CD8-positive, alpha-beta memory T cell (primary cell): ENCODE results near the gene LURAP1L. TPM values are rescaled to one million over a fixed set of nuclear protein-coding genes. Genes with fewer than 3 reads are reported as not detected.

Source experiments
- CTCF ChIA-PET: fragments of 350-600 bp; sonication (Branson Sonifier 250); formaldehyde crosslinking; loops from one replicate; lab custom pipeline; 2021; ENCODE audit warnings: antibody characterized with exemption; lab: Charles Lee
- POLR2A ChIA-PET: fragments of 350-600 bp; sonication (Branson Sonifier 250); formaldehyde crosslinking; loops from one replicate; lab custom pipeline; 2021; ENCODE audit warnings: antibody characterized with exemption; lab: Charles Lee
- DNase-seq, 5 donors: peaks; one replicate each; pipeline versions ENCODE4 v3.0.0 to v3.0.0-alpha.2; 2020 to 2022; ENCODE audit warnings: mixed read lengths in 1 of 5
- H3K27ac ChIP-seq: one replicate; pipeline ENCODE4 v1.7.0; 2013; ENCODE audit warnings: low read depth, mild to moderate bottlenecking, low read length, moderate library complexity
- H3K27me3 ChIP-seq: 2 replicates; pipeline ENCODE4 v1.7.0; 2013; ENCODE audit warnings: low read length, mild to moderate bottlenecking; ENCODE audit not compliant: insufficient read depth, poor library complexity, severe bottlenecking
- H3K36me3 ChIP-seq: 2 replicates; pipeline ENCODE4 v1.7.0; 2013; ENCODE audit warnings: mild to moderate bottlenecking, low read length, moderate library complexity; ENCODE audit not compliant: insufficient read depth
- H3K4me1 ChIP-seq: 2 replicates; pipeline ENCODE4 v1.7.0; 2013; ENCODE audit warnings: mild to moderate bottlenecking, low read length, moderate library complexity; ENCODE audit not compliant: insufficient read depth
- H3K4me3 ChIP-seq: 2 replicates; pipeline ENCODE4 v1.7.0; 2013; ENCODE audit warnings: mild to moderate bottlenecking, low read length
- H3K9me3 ChIP-seq: 2 replicates; pipeline ENCODE4 v1.7.0; 2013; ENCODE audit warnings: mild to moderate bottlenecking, low read length
- H3K27ac Mint-ChIP-seq, 8 donors: one replicate each; pipeline ENCODE4 v1.8.0; 2020 to 2021; ENCODE audit warnings: mixed read lengths in 8 of 8, mild to moderate bottlenecking in 6 of 8, inconsistent platforms in 3 of 8, moderate library complexity in 3 of 8
- H3K27me3 Mint-ChIP-seq, 2 donors: one replicate each; pipeline ENCODE4 v1.8.0; 2020 to 2021; ENCODE audit warnings: mixed read lengths in 2 of 2, mild to moderate bottlenecking in 1 of 2, moderate library complexity in 1 of 2
- H3K36me3 Mint-ChIP-seq, 3 donors: one replicate each; pipeline ENCODE4 v1.8.0; 2020 to 2021; ENCODE audit warnings: mixed read lengths in 3 of 3, inconsistent platforms in 1 of 3, mild to moderate bottlenecking in 1 of 3
- H3K4me1 Mint-ChIP-seq, 3 donors: one replicate each; pipeline ENCODE4 v1.8.0; 2020 to 2021; ENCODE audit warnings: mixed read lengths in 3 of 3, inconsistent platforms in 1 of 3, mild to moderate bottlenecking in 1 of 3
- H3K4me3 Mint-ChIP-seq, 7 donors: one replicate each; pipeline ENCODE4 v1.8.0; 2020 to 2021; ENCODE audit warnings: mixed read lengths in 7 of 7, mild to moderate bottlenecking in 6 of 7, moderate library complexity in 4 of 7, inconsistent platforms in 2 of 7
- H3K9me3 Mint-ChIP-seq, 5 donors: one replicate each; pipeline ENCODE4 v1.8.0; 2020 to 2022; ENCODE audit warnings: mixed read lengths in 5 of 5, mild to moderate bottlenecking in 3 of 5, moderate library complexity in 2 of 5, inconsistent platforms in 1 of 5
- polyA plus RNA-seq: library from polyadenylated mRNA; unstranded; fragments of 300-500 nt; fragmentation: Illumina TruSeq; gene quantifications from one replicate; pipeline ENCODE4 v1.2.3, GENCODE V29; 2021
- total RNA-seq, 2 experiments: library from RNA; stranded (reverse); gene quantifications; one replicate each; pipeline ENCODE4 v1.2.3, GENCODE V29; 2021

LURAP1L gene
- total and polyA plus RNA-seq, 3 experiments from 2014 or later, result not detected

DNA sequence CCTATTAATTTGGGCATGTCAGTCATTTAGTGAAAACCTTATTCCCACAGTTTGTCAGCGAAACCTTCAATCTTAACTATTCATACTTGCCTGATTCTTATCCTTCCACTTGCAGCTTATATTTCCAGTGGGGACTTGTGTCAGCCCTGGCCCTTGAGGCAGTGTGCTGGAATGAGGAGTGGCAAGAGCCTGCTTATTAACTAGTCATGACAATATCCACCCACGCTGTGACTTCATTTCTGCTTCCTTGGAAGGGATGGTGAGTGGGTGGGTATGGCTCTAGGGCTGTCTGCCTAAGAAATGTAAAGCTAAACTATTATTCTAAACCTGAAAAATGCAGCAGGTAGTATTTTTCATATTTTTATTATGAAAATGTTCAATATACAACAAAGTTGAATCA is 34.0 kb upstream of the LURAP1L start:
- Mint-ChIP-seq H3K36me3 (no peaks in the 10 kb centered on the region), H3K27me3 (no peaks in the 10 kb centered on the region), H3K27ac (peak overlapping the region in 1 of 8 donors; percentile 43), H3K9me3 (peaks cover 18 to 37% (median 20%) of the 10 kb centered on the region in 5 donors), H3K4me3 (no peak overlapping the region), H3K4me1 (no peaks in the 10 kb centered on the region)
- CTCF ChIA-PET, result no interaction called here
- no peak overlapping the region for H3K4me3 ChIP-seq
- H3K27ac ChIP-seq, result no peak overlapping the region
- no peaks in the 10 kb centered on the region for H3K27me3 ChIP-seq
- POLR2A ChIA-PET, result no interaction called here
- no peaks in the 10 kb centered on the region for H3K4me1 ChIP-seq
- DNase-seq, result no peak
- no peaks in the 10 kb centered on the region for H3K9me3 ChIP-seq
- H3K36me3 ChIP-seq, result no peaks in the 10 kb centered on the region

DNA sequence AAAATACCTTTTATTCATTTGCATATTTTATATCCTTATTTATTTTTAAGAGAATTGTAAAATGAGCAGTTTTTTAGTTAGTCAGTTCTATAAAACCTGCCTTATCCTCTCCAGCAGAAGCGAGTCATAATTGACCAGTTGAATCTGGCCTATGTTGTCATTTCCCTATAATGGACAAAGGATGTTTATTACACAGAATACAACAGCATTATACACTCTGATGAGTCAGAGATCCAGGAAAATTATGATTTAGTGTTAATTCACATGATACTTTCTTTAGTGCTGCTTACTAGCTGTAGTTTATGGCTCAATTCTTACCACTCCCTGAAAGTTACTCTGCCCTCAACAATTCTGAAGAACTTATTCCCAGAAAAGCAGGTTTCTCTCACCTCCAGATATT is 26.8 kb upstream of the LURAP1L start:
- H3K4me1 Mint-ChIP-seq, result no peaks in the 10 kb centered on the region
- Histone ChIP-seq H3K9me3 (no peaks in the 10 kb centered on the region), H3K4me1 (no peaks in the 10 kb centered on the region), H3K27me3 (no peaks in the 10 kb centered on the region), H3K36me3 (no peaks in the 10 kb centered on the region), H3K4me3 (no peak overlapping the region), H3K27ac (no peak overlapping the region)
- POLR2A ChIA-PET, result no interaction called here
- H3K9me3 Mint-ChIP-seq, result peaks cover 16 to 35% (median 21%) of the 10 kb centered on the region in 5 donors
- no peak overlapping the region for H3K4me3 Mint-ChIP-seq
- CTCF ChIA-PET, result no interaction called here
- H3K36me3 Mint-ChIP-seq, result no peaks in the 10 kb centered on the region
- DNase-seq, result no peak
- H3K27ac Mint-ChIP-seq, result no peak overlapping the region
- H3K27me3 Mint-ChIP-seq, result no peaks in the 10 kb centered on the region

DNA sequence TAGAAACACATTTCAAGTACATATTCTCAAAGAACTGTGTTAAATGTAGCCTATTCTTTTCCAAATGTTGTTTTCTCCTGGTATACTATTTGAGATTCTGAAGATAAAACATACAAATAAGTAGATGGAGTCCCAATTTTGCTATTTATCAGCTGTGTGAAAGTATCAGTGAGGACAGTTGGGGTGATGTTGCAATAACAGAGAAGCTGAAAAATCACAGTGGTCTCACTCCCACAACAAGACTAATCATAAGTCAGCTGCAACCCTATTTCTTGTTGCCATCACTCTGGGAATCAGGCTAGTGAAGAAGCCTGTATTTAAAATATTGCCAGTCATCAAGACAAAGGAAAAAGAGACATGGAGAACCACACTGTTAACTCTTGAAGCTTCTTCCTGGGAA is 25.9 kb upstream of the LURAP1L start:
- Mint-ChIP-seq H3K4me1 (no peaks in the 10 kb centered on the region), H3K27me3 (no peaks in the 10 kb centered on the region), H3K9me3 (peaks cover 16 to 40% (median 21%) of the 10 kb centered on the region in 5 donors), H3K36me3 (no peaks in the 10 kb centered on the region), H3K4me3 (no peak overlapping the region), H3K27ac (no peak overlapping the region)
- H3K4me1 ChIP-seq, result no peaks in the 10 kb centered on the region
- no peak overlapping the region for H3K27ac ChIP-seq
- no peak overlapping the region for H3K4me3 ChIP-seq
- ChIA-PET CTCF (no interaction called here), POLR2A (no interaction called here)
- no peaks in the 10 kb centered on the region for H3K9me3 ChIP-seq
- H3K27me3 ChIP-seq, result no peaks in the 10 kb centered on the region
- no peak for DNase-seq
- H3K36me3 ChIP-seq, result no peaks in the 10 kb centered on the region

DNA sequence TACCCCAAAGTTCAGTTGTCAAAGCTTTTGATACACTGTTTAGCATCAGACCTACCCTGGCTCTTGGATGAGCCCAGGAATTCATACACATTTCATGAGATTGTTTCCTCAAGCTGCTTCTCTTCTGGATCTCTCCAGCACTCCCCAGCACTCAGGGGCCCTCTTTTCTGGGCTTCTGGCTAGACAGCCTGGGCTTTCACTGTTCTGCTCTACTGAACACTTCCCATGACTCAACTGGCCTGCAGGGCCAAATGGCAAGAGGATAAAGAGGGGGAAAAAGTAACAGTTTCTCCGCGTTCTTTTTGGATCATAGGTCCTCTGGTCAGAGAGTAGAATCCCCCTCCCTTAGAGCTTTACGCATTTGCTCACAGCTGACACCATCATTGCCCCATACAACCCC is 20.9 kb upstream of the LURAP1L start:
- Histone ChIP-seq H3K4me1 (no peaks in the 10 kb centered on the region), H3K27ac (no peak overlapping the region), H3K4me3 (no peak overlapping the region), H3K27me3 (no peaks in the 10 kb centered on the region), H3K9me3 (no peaks in the 10 kb centered on the region), H3K36me3 (no peaks in the 10 kb centered on the region)
- Mint-ChIP-seq H3K9me3 (peaks cover 4 to 40% (median 13%) of the 10 kb centered on the region in 5 donors), H3K4me1 (no peaks in the 10 kb centered on the region), H3K27ac (no peak overlapping the region), H3K36me3 (no peaks in the 10 kb centered on the region), H3K27me3 (no peaks in the 10 kb centered on the region), H3K4me3 (no peak overlapping the region)
- DNase-seq, result no peak
- CTCF ChIA-PET, result no interaction called here
- POLR2A ChIA-PET, result no interaction called here

DNA sequence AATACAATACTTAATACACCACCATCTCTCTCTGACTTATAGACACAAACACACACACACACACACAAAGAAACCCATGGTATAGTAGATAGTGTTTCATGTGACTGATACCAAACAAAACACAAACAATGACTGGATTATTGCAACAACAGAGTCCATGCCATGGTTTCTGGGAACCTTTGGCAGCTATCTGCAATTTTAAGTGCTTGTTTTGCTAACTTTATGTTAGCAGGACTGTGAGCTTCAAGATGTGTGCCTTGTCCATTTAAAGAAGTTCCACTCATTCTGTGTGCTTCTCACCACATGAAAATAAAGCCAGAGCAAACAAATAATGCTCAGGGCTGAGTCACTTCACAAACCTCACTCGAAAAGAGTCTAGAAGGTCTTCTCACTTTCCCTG is 15.1 kb upstream of the LURAP1L start:
- Histone ChIP-seq H3K27me3 (no peaks in the 10 kb centered on the region), H3K4me3 (no peak overlapping the region), H3K27ac (no peak overlapping the region), H3K36me3 (no peaks in the 10 kb centered on the region), H3K4me1 (no peaks in the 10 kb centered on the region), H3K9me3 (no peaks in the 10 kb centered on the region)
- ChIA-PET CTCF (no interaction called here), POLR2A (no interaction called here)
- H3K27ac Mint-ChIP-seq, result no peak overlapping the region
- no peak overlapping the region for H3K4me3 Mint-ChIP-seq
- H3K27me3 Mint-ChIP-seq, result no peaks in the 10 kb centered on the region
- no peak for DNase-seq
- no peaks in the 10 kb centered on the region for H3K4me1 Mint-ChIP-seq
- H3K9me3 Mint-ChIP-seq, result peaks cover 5 to 47% (median 16%) of the 10 kb centered on the region in 5 donors
- H3K36me3 Mint-ChIP-seq, result no peaks in the 10 kb centered on the region

DNA sequence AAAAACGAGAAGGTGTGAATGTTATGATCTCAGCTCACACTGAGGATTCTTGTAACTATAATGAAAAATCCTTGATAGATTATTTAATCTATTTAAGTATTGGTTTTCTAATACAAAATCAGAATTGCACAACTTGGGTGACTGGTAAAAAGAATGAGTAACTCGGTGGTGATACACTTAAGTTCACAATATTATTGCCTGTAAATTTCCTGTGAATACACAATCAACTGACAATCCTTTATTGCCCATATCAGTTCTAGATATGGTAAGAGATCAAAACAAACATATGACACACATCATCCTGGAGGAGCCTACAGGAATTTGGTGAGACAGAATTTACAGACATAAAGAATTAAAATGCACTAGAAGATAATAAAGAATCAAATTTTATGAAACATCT is 14.1 kb upstream of the LURAP1L start:
- H3K27ac ChIP-seq, result no peak overlapping the region
- Mint-ChIP-seq H3K36me3 (no peaks in the 10 kb centered on the region), H3K27ac (no peak overlapping the region), H3K27me3 (no peaks in the 10 kb centered on the region), H3K9me3 (peaks cover 9 to 50% (median 16%) of the 10 kb centered on the region in 5 donors), H3K4me3 (no peak overlapping the region), H3K4me1 (no peaks in the 10 kb centered on the region)
- H3K9me3 ChIP-seq, result no peaks in the 10 kb centered on the region
- no peak for DNase-seq
- no peaks in the 10 kb centered on the region for H3K36me3 ChIP-seq
- POLR2A ChIA-PET, result no interaction called here
- no peak overlapping the region for H3K4me3 ChIP-seq
- CTCF ChIA-PET, result no interaction called here
- no peaks in the 10 kb centered on the region for H3K4me1 ChIP-seq
- no peaks in the 10 kb centered on the region for H3K27me3 ChIP-seq

DNA sequence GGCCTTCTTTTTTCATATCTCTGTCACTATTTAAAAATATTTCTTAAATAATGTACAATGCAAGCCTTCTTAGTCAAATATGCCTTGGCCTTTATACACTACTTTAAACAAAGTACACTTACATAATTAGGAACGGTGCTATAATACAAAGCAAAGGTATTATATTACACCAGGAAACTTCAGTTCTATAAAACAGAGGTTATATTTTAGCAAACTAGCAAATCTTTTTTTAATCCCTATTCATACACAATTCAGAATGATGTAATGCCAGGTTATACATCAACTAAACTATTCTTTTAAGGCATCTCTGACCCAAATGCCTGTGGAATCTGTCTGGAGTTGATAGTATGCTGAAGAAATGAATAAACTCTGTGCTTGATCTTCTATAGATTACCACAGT is 10.7 kb upstream of the LURAP1L start:
- no peaks in the 10 kb centered on the region for H3K4me1 Mint-ChIP-seq

DNA sequence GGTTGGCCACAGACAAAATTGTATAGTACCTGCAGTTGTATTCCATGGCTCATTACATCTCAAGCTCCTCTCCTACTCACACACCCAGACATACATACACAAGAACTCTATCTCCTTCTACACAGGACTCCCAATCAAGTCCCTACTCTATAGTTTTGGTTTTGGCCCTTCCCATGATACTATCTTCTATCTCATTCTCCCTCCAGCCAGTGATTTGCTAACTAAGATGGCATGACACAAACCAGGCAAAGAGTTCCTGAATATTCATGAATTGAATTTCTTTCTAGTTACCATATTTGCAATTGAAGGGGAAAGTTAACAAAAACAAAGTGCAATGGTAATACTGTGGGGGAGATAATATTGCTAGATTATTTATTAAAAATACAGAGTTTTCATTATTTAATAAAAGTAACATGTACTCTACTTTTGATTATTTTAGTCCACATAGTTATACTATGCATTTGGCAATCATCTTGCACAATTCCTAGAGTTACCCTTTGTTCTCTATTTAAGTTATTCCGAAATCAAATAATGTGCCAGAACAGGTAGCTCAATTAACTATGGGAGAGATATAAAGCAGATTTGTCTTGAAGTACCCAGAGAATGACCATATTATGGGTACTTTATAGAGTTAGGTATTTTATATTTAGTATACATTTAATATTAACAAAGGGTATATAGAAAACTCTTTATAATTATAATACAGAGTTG is 9.6 kb upstream of the LURAP1L start:
- Mint-ChIP-seq H3K27me3 (no peaks in the 10 kb centered on the region), H3K4me1 (no peaks in the 10 kb centered on the region), H3K27ac (no peak overlapping the region), H3K36me3 (no peaks in the 10 kb centered on the region), H3K9me3 (peaks cover 13 to 44% (median 17%) of the 10 kb centered on the region in 5 donors), H3K4me3 (no peak overlapping the region)
- H3K36me3 ChIP-seq, result no peaks in the 10 kb centered on the region
- H3K4me1 ChIP-seq, result no peaks in the 10 kb centered on the region
- POLR2A ChIA-PET, result no interaction called here
- DNase-seq, result no peak
- no peaks in the 10 kb centered on the region for H3K9me3 ChIP-seq
- H3K27ac ChIP-seq, result no peak overlapping the region
- no peaks in the 10 kb centered on the region for H3K27me3 ChIP-seq
- no peak overlapping the region for H3K4me3 ChIP-seq
- CTCF ChIA-PET, result no interaction called here

More for the DNA sequence above, 10.7 kb upstream of the LURAP1L start:
- Histone ChIP-seq H3K36me3 (no peaks in the 10 kb centered on the region), H3K27me3 (no peaks in the 10 kb centered on the region), H3K27ac (no peak overlapping the region), H3K9me3 (no peaks in the 10 kb centered on the region), H3K4me3 (no peak overlapping the region), H3K4me1 (no peaks in the 10 kb centered on the region)
- Mint-ChIP-seq H3K36me3 (no peaks in the 10 kb centered on the region), H3K4me3 (no peak overlapping the region), H3K27ac (no peak overlapping the region), H3K9me3 (peaks cover 10 to 53% (median 15%) of the 10 kb centered on the region in 5 donors), H3K27me3 (no peaks in the 10 kb centered on the region)
- ChIA-PET POLR2A (no interaction called here), CTCF (no interaction called here)
- no peak for DNase-seq
